IMR-90 (cell line): Measurements from ENCODE around the gene CABP2. TPM values are rescaled to one million over a fixed set of nuclear protein-coding genes. Genes with fewer than 3 reads are reported as not detected.
A peak's percentile ranks its signal among the peaks of the same experiment; 100 is the strongest.

Experiments used
- ATAC-seq: fragments of 200-7000 bp; cut with Tn5 transposase; 2 replicates; pipeline ENCODE4 v1.9.1; 2020; ENCODE audit warnings: low read depth, mild to moderate bottlenecking, moderate library complexity
- BruUV-seq: library from RNA; stranded (reverse); fragments of 400-500 nt; replicated peaks from 2 replicates; lab custom pipeline; 2021; lab: Mats Ljungman, UMichigan
- CTCF ChIA-PET: fragments of 300-600 bp; formaldehyde crosslinking; extraction: SDS; loops from one replicate; lab custom pipeline; 2021; ENCODE audit warnings: antibody characterized with exemption; lab: Yijun Ruan, JAX
- POLR2A ChIA-PET: fragments of 300-600 bp; sonication (Branson Sonifier 250); formaldehyde crosslinking; loops from one replicate; lab custom pipeline; 2022; ENCODE audit warnings: antibody characterized with exemption; ENCODE audit not compliant: unreplicated experiment; lab: Charles Lee
- DNase-seq: peaks from one replicate; pipeline ENCODE4 v3.0.0; 2013
- H2AFZ ChIP-seq: replicated peaks from 2 replicates; pipeline ENCODE3; 2013; ENCODE audit warnings: low read length, mild to moderate bottlenecking; ENCODE audit not compliant: poor library complexity
- H2AK5ac ChIP-seq: 2 replicates; pipeline ENCODE4 v1.6.1; 2013; ENCODE audit warnings: low read depth, low read length, inconsistent platforms
- H2AK9ac ChIP-seq: replicated peaks from 2 replicates; pipeline ENCODE3; 2013; ENCODE audit warnings: mild to moderate bottlenecking, low read depth, low read length, moderate library complexity; ENCODE audit not compliant: poor library complexity
- H2BK120ac ChIP-seq: 2 replicates; pipeline ENCODE4 v1.6.1; 2013; ENCODE audit warnings: low read depth, low read length, inconsistent platforms
- H2BK15ac ChIP-seq: 3 replicates; pipeline ENCODE4 v1.6.1; 2013; ENCODE audit warnings: low read depth, low read length, inconsistent platforms
- H2BK20ac ChIP-seq: 2 replicates; pipeline ENCODE4 v1.6.1; 2013; ENCODE audit warnings: low read depth, mild to moderate bottlenecking, inconsistent platforms, low read length, moderate library complexity
- H2BK5ac ChIP-seq: 2 replicates; pipeline ENCODE4 v1.6.1; 2013; ENCODE audit warnings: mild to moderate bottlenecking, low read depth, low read length, inconsistent platforms; ENCODE audit not compliant: poor library complexity, severe bottlenecking
- H3K14ac ChIP-seq: replicated peaks from 2 replicates; pipeline ENCODE4 v1.6.1; 2013; ENCODE audit warnings: low read depth, low read length, inconsistent platforms
- H3K18ac ChIP-seq: 2 replicates; pipeline ENCODE4 v1.6.1; 2013; ENCODE audit warnings: low read depth, low read length, control low read depth
- H3K23ac ChIP-seq: 2 replicates; pipeline ENCODE4 v1.6.1; 2013; ENCODE audit warnings: low read depth, low read length, inconsistent platforms
- H3K27ac ChIP-seq: 2 replicates; pipeline ENCODE4 v1.5.1; 2013; ENCODE audit warnings: mild to moderate bottlenecking, control low read depth, low read length; ENCODE audit not compliant: insufficient read depth
- H3K27me3 ChIP-seq: 2 replicates; pipeline ENCODE4 v1.6.1; 2013; ENCODE audit warnings: low read length; ENCODE audit not compliant: control insufficient read depth, insufficient read depth
- H3K36me3 ChIP-seq: 2 replicates; pipeline ENCODE4 v1.6.1; 2013; ENCODE audit warnings: low read length, mixed read lengths; ENCODE audit not compliant: control insufficient read depth, insufficient read depth
- H3K4ac ChIP-seq: 2 replicates; pipeline ENCODE4 v1.6.1; 2013; ENCODE audit warnings: low read depth, low read length, inconsistent platforms
- H3K4me1 ChIP-seq: 2 replicates; pipeline ENCODE4 v1.6.1; 2013; ENCODE audit warnings: low read length, mixed read lengths; ENCODE audit not compliant: control insufficient read depth, insufficient read depth
- H3K4me2 ChIP-seq: 2 replicates; pipeline ENCODE4 v1.6.1; 2013; ENCODE audit warnings: low read depth, mild to moderate bottlenecking, control low read depth, low read length, moderate library complexity
- H3K4me3 ChIP-seq: 2 replicates; pipeline ENCODE4 v1.5.1; 2013; ENCODE audit warnings: low read depth, mild to moderate bottlenecking, control low read depth, low read length, moderate library complexity; ENCODE audit not compliant: insufficient read depth
- H3K56ac ChIP-seq: 2 replicates; pipeline ENCODE4 v1.6.1; 2013; ENCODE audit warnings: low read length, inconsistent platforms; ENCODE audit not compliant: insufficient read depth; ENCODE audit errors: extremely low read depth
- H3K79me1 ChIP-seq, 2 experiments: 2 replicates each; pipeline ENCODE4 v1.6.1; 2013; ENCODE audit warnings: low read length in 2 of 2, inconsistent platforms in 1 of 2, low read depth in 1 of 2
- H3K9ac ChIP-seq: 2 replicates; pipeline ENCODE4 v1.6.1; 2013; ENCODE audit warnings: low read depth, low read length, control low read depth
- H3K9me1 ChIP-seq: 2 replicates; pipeline ENCODE4 v1.6.1; 2013; ENCODE audit warnings: low read length, inconsistent platforms; ENCODE audit not compliant: insufficient read depth
- H3K9me3 ChIP-seq: 2 replicates; pipeline ENCODE4 v1.6.1; 2013; ENCODE audit warnings: low read length; ENCODE audit not compliant: control insufficient read depth, insufficient read depth
- H4K20me1 ChIP-seq: 2 replicates; pipeline ENCODE4 v1.6.1; 2013; ENCODE audit warnings: low read length, inconsistent platforms; ENCODE audit not compliant: insufficient read depth
- H4K5ac ChIP-seq: 2 replicates; pipeline ENCODE4 v1.6.1; 2013; ENCODE audit warnings: mild to moderate bottlenecking, low read depth, low read length, control low read depth
- H4K8ac ChIP-seq, 2 experiments: 2 replicates each; pipeline ENCODE4 v1.6.1; 2013; ENCODE audit warnings: low read depth in 2 of 2, low read length in 2 of 2, control low read depth in 1 of 2, inconsistent platforms in 1 of 2
- H4K91ac ChIP-seq: 2 replicates; pipeline ENCODE4 v1.6.1; 2013; ENCODE audit warnings: low read depth, low read length, inconsistent platforms; ENCODE audit not compliant: insufficient read depth
- BHLHE40 ChIP-seq: fragments of 150-350 bp; IDR thresholded peaks from 2 replicates; pipeline ENCODE4 v1.6.1; 2016; ENCODE audit warnings: mild to moderate bottlenecking, low read depth, low read length
- CEBPB ChIP-seq: IDR thresholded peaks from 2 replicates; pipeline ENCODE4 v1.6.1; 2012; ENCODE audit warnings: low read depth, low read length, improper control_type of control experiment
- CHD1 ChIP-seq: IDR thresholded peaks from 2 replicates; pipeline ENCODE4 v1.6.1; 2012; ENCODE audit warnings: low read depth, low read length, improper control_type of control experiment
- FOS ChIP-seq: fragments of 150-350 bp; IDR thresholded peaks from 2 replicates; pipeline ENCODE4 v1.6.1; 2016; ENCODE audit warnings: low read depth, low read length
- MAFK ChIP-seq: IDR thresholded peaks from 2 replicates; pipeline ENCODE4 v1.6.1; 2012; ENCODE audit warnings: low read depth, low read length, improper control_type of control experiment
- MXI1 ChIP-seq: IDR thresholded peaks from 2 replicates; pipeline ENCODE4 v1.6.1; 2012; ENCODE audit warnings: low read depth, mild to moderate bottlenecking, low read length, moderate library complexity, borderline replicate concordance
- NFE2L2 ChIP-seq: fragments of 150-350 bp; IDR thresholded peaks from 2 replicates; pipeline ENCODE4 v1.6.1; 2016; ENCODE audit warnings: low read depth, mild to moderate bottlenecking, low read length
- RAD21 ChIP-seq: IDR thresholded peaks from 2 replicates; pipeline ENCODE4 v1.6.1; 2012; ENCODE audit warnings: low read length, improper control_type of control experiment
- RCOR1 ChIP-seq: IDR thresholded peaks from 2 replicates; pipeline ENCODE4 v1.6.1; 2012; ENCODE audit warnings: mild to moderate bottlenecking, low read length, improper control_type of control experiment; ENCODE audit not compliant: insufficient replicate concordance
- RFX5 ChIP-seq: IDR thresholded peaks from 2 replicates; pipeline ENCODE4 v1.8.0; 2012; ENCODE audit warnings: low read depth, mild to moderate bottlenecking, low read length, moderate library complexity
- WGBS, 2 experiments: methylation state at CpG; one replicate each; pipeline versions ENCODE4 v1.1.5 to v1.1.7; 2013; ENCODE audit warnings: missing lambda C conversion rate in 2 of 2; ENCODE audit not compliant: insufficient read length in 1 of 2; ENCODE audit errors: extremely low coverage in 2 of 2; 5-methylcytosine and 5-hydroxymethylcytosine counted together
- dilution Hi-C: fragments of 300-500 bp; cut with HindIII; formaldehyde crosslinking; loops from one replicate; pipeline ENCODE4 v1.14.3; 2018; ENCODE audit warnings: low sequenced_read_pairs; ENCODE audit not compliant: unreplicated experiment
- in situ Hi-C: fragments of 300-500 bp; cut with MboI; formaldehyde crosslinking; loops from 3 replicates; pipeline ENCODE4 v1.14.3; 2019; ENCODE audit warnings: low sequenced_read_pairs, inconsistent platforms, mixed read lengths
- intact Hi-C: fragments of 100-400 bp; cut with micrococcal nuclease; formaldehyde crosslinking; loops from 2 replicates; pipeline ENCODE4 v1.10.0; 2022
- polyA plus RNA-seq, 3 experiments: library from polyadenylated mRNA; depleted of rRNA; stranded (reverse); fragments of >200 nt; gene quantifications; 2 replicates each; pipeline ENCODE4 v1.2.3, GENCODE V29; 2012; ENCODE audit warnings: low replicate concordance in 1 of 3
- total RNA-seq: library from RNA; depleted of rRNA; stranded (reverse); fragments of >200 nt; gene quantifications from 2 replicates; pipeline ENCODE4 v1.2.3, GENCODE V29; 2012
- TF ChIP-seq, protein P1 (sequence below): fragments of 150-350 bp; IDR thresholded peaks from 2 replicates; pipeline ENCODE4 v1.6.1; 2016; ENCODE audit warnings: low read depth, mild to moderate bottlenecking, low read length, moderate library complexity, borderline replicate concordance
- TF ChIP-seq, protein P2 (sequence below): fragments of 150-350 bp; IDR thresholded peaks from 2 replicates; pipeline ENCODE4 v1.6.1; 2017; ENCODE audit warnings: mild to moderate bottlenecking, antibody characterized with exemption, low read length, low read depth

Gene CABP2
- total and polyA plus RNA-seq, 2 of the 4 experiments (the other 2 are of a cell fraction), result not detected

DNA sequence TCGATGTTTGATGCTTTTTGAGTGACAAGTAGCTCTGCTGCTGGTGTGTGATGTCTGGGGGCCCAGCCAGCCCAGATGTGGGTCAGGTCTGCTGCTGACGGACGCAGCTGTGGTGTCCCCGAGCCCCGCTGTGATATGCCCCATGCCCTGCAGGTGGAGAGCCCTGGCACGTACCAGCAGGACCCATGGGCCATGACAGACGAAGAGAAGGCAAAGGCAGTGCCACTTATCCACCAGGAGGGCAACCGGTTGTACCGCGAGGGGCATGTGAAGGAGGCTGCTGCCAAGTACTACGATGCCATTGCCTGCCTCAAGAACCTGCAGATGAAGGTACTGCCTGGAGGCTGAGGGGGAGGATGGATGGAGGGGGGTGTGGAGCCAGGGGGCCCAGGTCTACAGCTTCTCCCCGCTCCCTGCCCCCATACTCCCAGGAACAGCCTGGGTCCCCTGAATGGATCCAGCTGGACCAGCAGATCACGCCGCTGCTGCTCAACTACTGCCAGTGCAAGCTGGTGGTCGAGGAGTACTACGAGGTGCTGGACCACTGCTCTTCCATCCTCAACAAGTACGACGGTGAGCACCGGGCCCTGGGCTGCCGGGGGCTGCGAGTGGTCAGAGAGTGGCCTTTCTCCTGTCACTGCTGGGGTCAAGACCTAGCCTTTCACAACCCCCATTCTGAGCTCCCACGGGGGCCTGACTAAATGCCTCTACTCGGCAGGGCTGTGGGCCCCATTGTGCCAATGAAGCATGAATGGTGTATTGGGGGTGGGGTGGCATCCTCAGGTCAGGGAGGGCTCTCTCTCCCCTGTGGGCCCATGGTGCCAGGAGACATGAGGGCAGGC is 33.1 kb downstream of the CABP2 start:
- Histone ChIP-seq H2AK5ac (no peak overlapping the region), H3K14ac (no peak overlapping the region), H2BK20ac (no peak overlapping the region), H4K5ac (no peak overlapping the region), H3K9me1 (peaks cover 10% of the 10 kb centered on the region), H4K20me1 (no peaks in the 10 kb centered on the region; the same call in none of the 2 replicates), H2BK5ac (no peak overlapping the region), H3K9me3 (no peaks in the 10 kb centered on the region), H3K4me2 (no peak overlapping the region), H3K4me3 (no peak overlapping the region), H3K18ac (no peak overlapping the region), H4K8ac (no peak overlapping the region), H3K79me1 (peaks cover 4 to 16% of the 10 kb centered on the region in 2 experiments; a peak in 2 of 4 replicates), H2AFZ (no peak overlapping the region), H3K36me3 (peaks cover 50% of the 10 kb centered on the region), H3K23ac (no peak overlapping the region), H2BK120ac (no peak overlapping the region), H2BK15ac (no peak overlapping the region), H3K27me3 (no peaks in the 10 kb centered on the region), H3K4ac (no peak overlapping the region), H3K56ac (no peak overlapping the region), H3K9ac (no peak overlapping the region), H4K91ac (no peak overlapping the region), H3K4me1 (no peaks in the 10 kb centered on the region), H2AK9ac (peak overlapping the region; percentile 16), H3K27ac (no peak overlapping the region)
- 94% methylated on average over 9 of the region's 23 CpGs; no CpG with 5 or more reads in 1 of the 2 experiments for WGBS, 2 experiments
- dilution Hi-C loops, result no loop called here
- BruUV-seq, result TSS peak; percentile 83
- CTCF ChIA-PET, result no interaction called here
- intact Hi-C loops, result no loop called here
- in situ Hi-C loops, result no loop called here
- ATAC-seq (no peak), DNase-seq (no peak)
- POLR2A ChIA-PET, result no interaction called here
- TF ChIP-seq CHD1 (no peak), FOS (no peak), CEBPB (no peak), NFE2L2 (no peak), RFX5 (no peak), MXI1 (no peak), BHLHE40 (no peak), RCOR1 (no peak), RAD21 (no peak), MAFK (no peak)
- TF ChIP-seq, protein P1, sequence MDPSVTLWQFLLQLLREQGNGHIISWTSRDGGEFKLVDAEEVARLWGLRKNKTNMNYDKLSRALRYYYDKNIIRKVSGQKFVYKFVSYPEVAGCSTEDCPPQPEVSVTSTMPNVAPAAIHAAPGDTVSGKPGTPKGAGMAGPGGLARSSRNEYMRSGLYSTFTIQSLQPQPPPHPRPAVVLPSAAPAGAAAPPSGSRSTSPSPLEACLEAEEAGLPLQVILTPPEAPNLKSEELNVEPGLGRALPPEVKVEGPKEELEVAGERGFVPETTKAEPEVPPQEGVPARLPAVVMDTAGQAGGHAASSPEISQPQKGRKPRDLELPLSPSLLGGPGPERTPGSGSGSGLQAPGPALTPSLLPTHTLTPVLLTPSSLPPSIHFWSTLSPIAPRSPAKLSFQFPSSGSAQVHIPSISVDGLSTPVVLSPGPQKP, result no peak
- TF ChIP-seq, protein P2, sequence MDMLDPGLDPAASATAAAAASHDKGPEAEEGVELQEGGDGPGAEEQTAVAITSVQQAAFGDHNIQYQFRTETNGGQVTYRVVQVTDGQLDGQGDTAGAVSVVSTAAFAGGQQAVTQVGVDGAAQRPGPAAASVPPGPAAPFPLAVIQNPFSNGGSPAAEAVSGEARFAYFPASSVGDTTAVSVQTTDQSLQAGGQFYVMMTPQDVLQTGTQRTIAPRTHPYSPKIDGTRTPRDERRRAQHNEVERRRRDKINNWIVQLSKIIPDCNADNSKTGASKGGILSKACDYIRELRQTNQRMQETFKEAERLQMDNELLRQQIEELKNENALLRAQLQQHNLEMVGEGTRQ, result no peak
